ENCODE data around the gene TECPR2.

The TECPR2 gene

GRCh38 chr14:102390064-102390855, 27.5 kb downstream of the TECPR2 start:
- TF ChIP-seq SIN3A (IDR thresholded peaks at IDR 0.05; ENCODE audit: borderline replicate concordance, insufficient read depth, low read length), result no peak
- TF ChIP-seq TAF1 (IDR thresholded peaks at IDR 0.05; ENCODE audit: borderline replicate concordance, insufficient read depth, low read length), result no peak
- no peak for TF ChIP-seq POLR2AphosphoS5 (IDR thresholded peaks at IDR 0.05; ENCODE audit: low read depth, low read length)
- TF ChIP-seq, protein P1, sequence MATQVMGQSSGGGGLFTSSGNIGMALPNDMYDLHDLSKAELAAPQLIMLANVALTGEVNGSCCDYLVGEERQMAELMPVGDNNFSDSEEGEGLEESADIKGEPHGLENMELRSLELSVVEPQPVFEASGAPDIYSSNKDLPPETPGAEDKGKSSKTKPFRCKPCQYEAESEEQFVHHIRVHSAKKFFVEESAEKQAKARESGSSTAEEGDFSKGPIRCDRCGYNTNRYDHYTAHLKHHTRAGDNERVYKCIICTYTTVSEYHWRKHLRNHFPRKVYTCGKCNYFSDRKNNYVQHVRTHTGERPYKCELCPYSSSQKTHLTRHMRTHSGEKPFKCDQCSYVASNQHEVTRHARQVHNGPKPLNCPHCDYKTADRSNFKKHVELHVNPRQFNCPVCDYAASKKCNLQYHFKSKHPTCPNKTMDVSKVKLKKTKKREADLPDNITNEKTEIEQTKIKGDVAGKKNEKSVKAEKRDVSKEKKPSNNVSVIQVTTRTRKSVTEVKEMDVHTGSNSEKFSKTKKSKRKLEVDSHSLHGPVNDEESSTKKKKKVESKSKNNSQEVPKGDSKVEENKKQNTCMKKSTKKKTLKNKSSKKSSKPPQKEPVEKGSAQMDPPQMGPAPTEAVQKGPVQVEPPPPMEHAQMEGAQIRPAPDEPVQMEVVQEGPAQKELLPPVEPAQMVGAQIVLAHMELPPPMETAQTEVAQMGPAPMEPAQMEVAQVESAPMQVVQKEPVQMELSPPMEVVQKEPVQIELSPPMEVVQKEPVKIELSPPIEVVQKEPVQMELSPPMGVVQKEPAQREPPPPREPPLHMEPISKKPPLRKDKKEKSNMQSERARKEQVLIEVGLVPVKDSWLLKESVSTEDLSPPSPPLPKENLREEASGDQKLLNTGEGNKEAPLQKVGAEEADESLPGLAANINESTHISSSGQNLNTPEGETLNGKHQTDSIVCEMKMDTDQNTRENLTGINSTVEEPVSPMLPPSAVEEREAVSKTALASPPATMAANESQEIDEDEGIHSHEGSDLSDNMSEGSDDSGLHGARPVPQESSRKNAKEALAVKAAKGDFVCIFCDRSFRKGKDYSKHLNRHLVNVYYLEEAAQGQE (IDR thresholded peaks at IDR 0.05; ENCODE audit: insufficient read depth in 1 of 2, low read depth in 2 of 2, low read length in 2 of 2), result no peak
- TF ChIP-seq FOXP2 (optimal IDR thresholded peaks at IDR 0.05; ENCODE audit: borderline replicate concordance, extremely low read depth, extremely low read length, insufficient read depth), result no peak

DNA sequence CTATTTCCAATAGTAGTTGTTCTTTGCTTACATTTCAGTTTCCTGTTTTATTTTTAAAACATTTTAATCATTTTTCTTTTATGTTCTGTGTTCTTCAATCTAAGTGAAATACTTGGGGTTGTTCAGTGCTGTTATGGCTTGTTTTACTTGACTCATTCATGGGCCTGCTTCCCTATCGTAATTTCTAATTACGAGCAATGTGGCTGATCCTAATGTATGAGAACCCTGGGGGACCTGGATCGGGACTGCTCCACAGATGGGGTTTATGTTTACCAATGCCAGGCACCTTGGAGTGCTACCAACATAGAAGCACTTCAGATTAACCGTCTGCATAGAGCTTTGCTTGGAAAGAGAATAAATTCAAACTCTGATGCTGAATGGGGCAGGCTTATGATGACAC, 29.8 kb downstream of the TECPR2 start:
- TF ChIP-seq FOXP2 (optimal IDR thresholded peaks at IDR 0.05; ENCODE audit: borderline replicate concordance, extremely low read depth, extremely low read length, insufficient read depth) (no peak), TAF1 (IDR thresholded peaks at IDR 0.05; ENCODE audit: borderline replicate concordance, insufficient read depth, low read length) (no peak), SIN3A (IDR thresholded peaks at IDR 0.05; ENCODE audit: borderline replicate concordance, insufficient read depth, low read length) (no peak), POLR2AphosphoS5 (IDR thresholded peaks at IDR 0.05; ENCODE audit: low read depth, low read length) (no peak)
- TF ChIP-seq, protein P1 (IDR thresholded peaks at IDR 0.05; ENCODE audit: insufficient read depth in 1 of 2, low read depth in 2 of 2, low read length in 2 of 2), result no peak

DNA sequence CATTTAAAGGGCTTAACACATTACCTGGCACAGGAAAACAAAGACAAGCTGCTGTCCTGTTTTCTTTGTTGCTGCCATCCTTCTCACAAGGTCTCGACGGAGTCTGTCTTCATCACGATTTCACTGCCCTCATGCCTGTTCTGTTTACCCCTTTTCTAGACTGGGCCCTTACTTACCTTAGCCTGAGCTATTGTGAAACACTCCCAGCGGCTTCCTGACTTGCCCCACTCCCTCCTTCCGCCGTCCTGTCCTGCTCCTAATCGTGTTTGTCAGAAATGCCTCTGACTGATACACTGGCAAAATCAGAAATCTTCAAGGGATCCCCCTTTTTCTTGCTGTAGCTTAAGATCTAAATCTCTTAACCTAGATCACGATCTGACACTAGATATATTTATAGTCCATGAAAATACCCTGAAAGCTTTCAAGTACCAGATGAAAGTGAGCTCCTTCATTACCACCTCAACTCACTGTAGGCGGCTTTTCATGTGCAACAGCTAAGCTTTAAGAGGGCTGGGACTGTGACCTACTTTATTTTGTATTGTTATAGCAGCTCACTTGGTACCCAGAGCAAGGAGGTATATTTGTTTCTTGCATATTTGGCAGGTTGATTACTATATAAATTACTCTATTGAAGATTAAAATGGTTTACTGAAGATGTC, 32.1 kb downstream of the TECPR2 start:
- TF ChIP-seq SIN3A (IDR thresholded peaks at IDR 0.05; ENCODE audit: borderline replicate concordance, insufficient read depth, low read length) (no peak), POLR2AphosphoS5 (IDR thresholded peaks at IDR 0.05; ENCODE audit: low read depth, low read length) (no peak), FOXP2 (optimal IDR thresholded peaks at IDR 0.05; ENCODE audit: borderline replicate concordance, extremely low read depth, extremely low read length, insufficient read depth) (no peak), TAF1 (IDR thresholded peaks at IDR 0.05; ENCODE audit: borderline replicate concordance, insufficient read depth, low read length) (no peak)
- TF ChIP-seq, protein P1 (IDR thresholded peaks at IDR 0.05; ENCODE audit: insufficient read depth in 1 of 2, low read depth in 2 of 2, low read length in 2 of 2), result no peak

DNA sequence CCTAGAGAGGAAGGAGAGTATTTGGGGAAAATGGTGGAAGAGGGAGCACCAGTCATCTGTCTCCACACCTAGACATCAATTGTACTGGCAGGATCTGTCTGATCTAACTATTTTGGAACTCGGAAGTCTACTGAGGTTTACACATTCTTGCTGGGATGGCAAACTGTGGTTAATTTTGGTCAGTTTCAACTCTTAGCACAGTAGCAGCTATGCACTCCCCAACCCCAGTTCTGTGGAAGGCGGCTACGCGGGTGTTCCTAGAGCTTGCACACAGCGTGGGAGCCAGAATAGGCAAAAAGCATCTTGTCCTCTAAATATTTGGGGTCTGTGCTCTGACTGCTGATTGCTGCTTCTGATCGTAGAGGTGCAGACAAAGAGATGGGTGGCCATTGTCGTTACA, 33.8 kb downstream of the TECPR2 start:
- TF ChIP-seq SIN3A (IDR thresholded peaks at IDR 0.05; ENCODE audit: borderline replicate concordance, insufficient read depth, low read length), result no peak
- TF ChIP-seq POLR2AphosphoS5 (IDR thresholded peaks at IDR 0.05; ENCODE audit: low read depth, low read length), result no peak
- no peak for TF ChIP-seq FOXP2 (optimal IDR thresholded peaks at IDR 0.05; ENCODE audit: borderline replicate concordance, extremely low read depth, extremely low read length, insufficient read depth)

DNA sequence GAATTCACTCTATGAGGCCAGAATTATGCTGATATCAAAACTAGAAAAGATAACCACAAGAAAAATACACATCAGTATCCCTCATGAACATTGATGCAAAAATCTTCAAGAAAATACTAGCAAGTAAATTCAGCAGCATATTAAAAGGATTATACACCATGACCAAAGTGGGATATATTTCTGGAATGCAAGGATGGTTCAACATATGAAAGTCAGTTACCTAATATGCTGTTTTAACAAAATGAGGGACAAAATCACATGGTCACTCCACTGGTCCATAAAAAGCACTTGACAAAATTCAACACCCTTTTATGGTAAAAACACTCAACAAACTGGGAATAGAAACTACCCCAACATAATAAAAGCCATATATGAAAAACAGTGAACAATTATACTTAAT, 40.3 kb downstream of the TECPR2 start:
- TF ChIP-seq, protein P1 (IDR thresholded peaks at IDR 0.05; ENCODE audit: insufficient read depth in 1 of 2, low read depth in 2 of 2, low read length in 2 of 2), result no peak
